Mucosa of stomach (tissue), 1 donor: ENCODE data around the gene MEGF8.

Source experiments
- H3K27me3 ChIP-seq: one replicate; pipeline ENCODE4 v1.7.0; 2013; ENCODE audit warnings: mild to moderate bottlenecking, low read length; ENCODE audit not compliant: control insufficient read depth, insufficient read depth
- H3K36me3 ChIP-seq: one replicate; pipeline ENCODE4 v1.7.0; 2013; ENCODE audit warnings: low read length; ENCODE audit not compliant: control insufficient read depth, insufficient read depth
- H3K4me1 ChIP-seq: one replicate; pipeline ENCODE4 v1.7.0; 2013; ENCODE audit warnings: mild to moderate bottlenecking, low read length; ENCODE audit not compliant: control insufficient read depth, insufficient read depth
- H3K4me3 ChIP-seq: one replicate; pipeline ENCODE4 v1.7.0; 2013; ENCODE audit warnings: low read length
- H3K9ac ChIP-seq: one replicate; pipeline ENCODE4 v1.7.0; 2013; ENCODE audit warnings: mild to moderate bottlenecking, low read length, moderate library complexity
- H3K9me3 ChIP-seq: one replicate; pipeline ENCODE4 v1.7.0; 2013; ENCODE audit warnings: mild to moderate bottlenecking, low read length, moderate library complexity; ENCODE audit not compliant: control insufficient read depth
- donor health status: Pancreatic carcinoma.

MEGF8 gene

DNA sequence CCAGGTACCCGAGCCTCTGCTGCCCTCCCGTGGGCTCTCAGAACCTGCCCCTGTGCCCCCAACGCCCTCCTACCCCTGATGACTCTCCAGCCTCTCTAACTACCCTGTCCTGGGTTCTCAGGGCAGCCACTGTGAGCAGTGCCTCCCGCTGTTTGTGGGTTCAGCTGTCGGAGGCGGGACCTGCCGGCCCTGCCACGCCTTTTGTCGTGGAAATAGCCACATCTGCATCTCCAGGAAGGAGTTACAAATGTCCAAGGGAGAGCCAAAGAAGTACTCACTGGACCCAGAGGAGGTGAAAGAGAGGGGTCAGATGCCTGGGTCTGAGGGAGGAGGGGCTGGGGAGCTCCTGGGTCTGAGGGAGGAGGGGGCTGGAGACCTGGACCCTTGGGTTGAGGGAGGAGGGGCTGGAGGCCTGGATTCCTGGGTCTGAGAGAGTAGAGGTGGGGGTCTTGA is 44.7 kb downstream of the MEGF8 start:
- Histone ChIP-seq H3K9me3 (no peaks in the 10 kb centered on the region), H3K4me3 (no peak overlapping the region), H3K4me1 (no peaks in the 10 kb centered on the region), H3K27me3 (no peaks in the 10 kb centered on the region), H3K9ac (no peak overlapping the region), H3K36me3 (no peaks in the 10 kb centered on the region)

DNA sequence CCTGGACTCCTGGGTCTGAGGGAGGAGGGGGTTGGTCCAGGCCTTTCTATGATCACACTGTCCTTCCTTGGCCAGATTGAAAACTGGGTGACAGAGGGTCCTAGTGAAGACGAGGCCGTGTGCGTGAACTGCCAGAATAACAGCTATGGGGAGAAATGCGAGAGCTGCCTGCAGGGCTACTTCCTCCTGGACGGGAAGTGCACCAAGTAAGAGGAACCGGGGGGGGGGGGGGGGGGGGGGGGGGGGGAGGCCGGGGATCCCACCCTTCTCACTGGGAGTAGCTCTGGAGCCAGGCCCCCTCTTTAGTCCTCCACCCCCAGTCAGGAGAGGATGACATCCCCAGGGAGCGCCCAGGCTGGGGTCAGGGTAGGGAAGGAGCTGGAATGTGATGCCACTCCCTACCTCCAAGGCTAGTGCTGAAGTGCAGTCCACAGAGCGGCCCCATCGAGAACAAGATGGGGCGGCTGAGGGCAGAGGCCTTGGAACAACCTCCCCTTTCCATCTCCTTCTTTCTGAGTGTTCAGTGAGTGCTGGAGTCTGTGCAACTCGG is 45.3 kb downstream of the MEGF8 start:
- Histone ChIP-seq H3K9me3 (no peaks in the 10 kb centered on the region), H3K4me3 (no peak overlapping the region), H3K36me3 (no peaks in the 10 kb centered on the region), H3K9ac (no peak overlapping the region), H3K27me3 (no peaks in the 10 kb centered on the region), H3K4me1 (no peaks in the 10 kb centered on the region)

DNA sequence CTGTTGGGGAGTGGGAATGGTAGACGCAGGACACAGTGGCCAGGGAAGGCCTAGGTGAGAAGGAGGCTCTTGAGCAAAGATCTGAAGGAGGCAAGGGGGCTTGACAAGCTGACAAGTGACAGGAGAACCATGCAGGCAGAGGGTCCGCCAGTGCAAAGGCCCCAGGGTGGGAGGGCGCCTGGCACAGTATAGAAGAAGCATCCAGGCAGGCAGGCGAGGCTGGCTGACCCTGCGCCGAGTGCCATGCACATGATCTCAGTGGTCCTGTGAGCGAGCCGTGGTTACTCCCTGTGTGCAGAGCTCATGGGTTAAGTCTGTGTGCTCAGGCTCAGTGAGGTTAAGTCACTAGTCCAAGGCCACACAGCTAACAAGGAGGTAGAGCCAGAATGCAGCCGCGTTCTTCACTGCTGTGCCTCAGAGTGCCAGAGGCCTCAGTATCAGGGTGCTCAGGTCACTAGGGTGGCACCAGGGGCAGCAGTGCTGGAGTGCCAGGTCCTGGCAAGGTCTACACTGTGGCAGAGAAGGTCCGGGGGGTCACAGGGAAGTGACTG is 49.5 kb downstream of the MEGF8 start:
- H3K9ac ChIP-seq, result no peak overlapping the region
- H3K27me3 ChIP-seq, result no peaks in the 10 kb centered on the region
- no peaks in the 10 kb centered on the region for H3K36me3 ChIP-seq
- no peaks in the 10 kb centered on the region for H3K4me1 ChIP-seq
- no peaks in the 10 kb centered on the region for H3K9me3 ChIP-seq
- no peak overlapping the region for H3K4me3 ChIP-seq

DNA sequence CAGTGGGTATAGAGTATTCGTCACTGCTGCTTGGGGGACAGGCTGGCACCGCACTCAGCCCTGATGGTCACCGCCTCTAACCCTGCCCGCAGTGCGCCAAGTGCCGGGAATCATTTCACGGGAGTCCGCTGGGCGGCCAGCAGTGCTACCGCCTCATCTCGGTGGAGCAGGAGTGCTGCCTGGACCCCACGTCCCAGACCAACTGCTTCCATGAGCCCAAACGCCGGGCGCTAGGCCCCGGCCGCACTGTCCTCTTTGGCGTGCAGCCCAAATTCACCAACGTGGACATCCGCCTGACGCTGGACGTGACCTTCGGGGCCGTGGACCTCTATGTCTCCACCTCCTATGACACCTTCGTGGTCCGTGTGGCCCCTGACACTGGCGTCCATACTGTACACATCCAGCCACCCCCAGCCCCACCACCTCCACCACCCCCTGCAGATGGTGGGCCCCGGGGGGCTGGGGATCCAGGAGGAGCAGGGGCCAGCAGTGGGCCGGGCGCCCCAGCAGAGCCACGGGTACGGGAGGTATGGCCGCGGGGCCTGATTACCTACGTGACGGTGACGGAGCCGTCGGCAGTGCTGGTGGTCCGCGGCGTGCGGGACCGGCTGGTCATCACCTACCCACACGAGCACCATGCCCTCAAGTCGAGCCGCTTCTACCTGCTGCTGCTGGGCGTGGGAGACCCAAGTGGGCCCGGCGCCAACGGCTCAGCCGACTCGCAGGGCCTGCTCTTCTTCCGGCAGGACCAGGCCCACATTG is 50.2 kb downstream of the MEGF8 start:
- Histone ChIP-seq H3K4me1 (no peaks in the 10 kb centered on the region), H3K36me3 (no peaks in the 10 kb centered on the region), H3K9ac (no peak overlapping the region), H3K4me3 (no peak overlapping the region), H3K9me3 (no peaks in the 10 kb centered on the region), H3K27me3 (peaks cover 1% of the 10 kb centered on the region)

DNA sequence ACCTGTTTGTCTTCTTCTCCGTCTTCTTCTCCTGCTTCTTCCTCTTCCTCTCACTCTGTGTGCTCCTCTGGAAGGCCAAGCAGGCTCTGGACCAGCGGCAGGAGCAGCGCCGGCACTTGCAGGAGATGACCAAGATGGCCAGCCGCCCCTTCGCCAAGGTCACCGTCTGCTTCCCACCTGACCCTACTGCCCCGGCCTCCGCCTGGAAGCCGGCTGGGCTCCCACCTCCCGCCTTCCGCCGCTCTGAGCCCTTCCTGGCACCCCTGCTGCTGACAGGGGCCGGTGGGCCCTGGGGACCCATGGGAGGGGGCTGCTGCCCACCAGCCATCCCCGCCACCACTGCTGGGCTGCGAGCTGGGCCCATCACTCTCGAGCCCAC is 50.7 kb downstream of the MEGF8 start:
- no peaks in the 10 kb centered on the region for H3K36me3 ChIP-seq
- peaks cover 4% of the 10 kb centered on the region for H3K27me3 ChIP-seq
- no peak overlapping the region for H3K4me3 ChIP-seq
- H3K4me1 ChIP-seq, result no peaks in the 10 kb centered on the region
- H3K9me3 ChIP-seq, result no peaks in the 10 kb centered on the region
- H3K9ac ChIP-seq, result no peak overlapping the region

- H3K27me3 ChIP-seq, result peaks cover 7% of the 10 kb centered on the region
- no peaks in the 10 kb centered on the region for H3K4me1 ChIP-seq
- H3K9me3 ChIP-seq, result no peaks in the 10 kb centered on the region
- no peak overlapping the region for H3K4me3 ChIP-seq
- H3K36me3 ChIP-seq, result no peaks in the 10 kb centered on the region
- H3K9ac ChIP-seq, result no peak overlapping the region
These were observed 53.1 kb downstream of the MEGF8 start for GRCh38 chr19:42378225-42379215.

GRCh38 chr19:42380155-42380554 is 54.7 kb downstream of the MEGF8 start:
- Histone ChIP-seq H3K4me3 (no peak overlapping the region), H3K9ac (no peak overlapping the region), H3K36me3 (no peaks in the 10 kb centered on the region), H3K27me3 (peaks cover 7% of the 10 kb centered on the region), H3K9me3 (no peaks in the 10 kb centered on the region), H3K4me1 (no peaks in the 10 kb centered on the region)

- Histone ChIP-seq H3K36me3 (no peaks in the 10 kb centered on the region), H3K9ac (peak overlapping the region; percentile 52), H3K27me3 (peaks cover 35% of the 10 kb centered on the region), H3K4me3 (peak overlapping the region; percentile 19), H3K4me1 (peaks cover 8% of the 10 kb centered on the region), H3K9me3 (no peaks in the 10 kb centered on the region)
These were observed 61.7 kb downstream of the MEGF8 start for GRCh38 chr19:42386974-42387707.

GRCh38 chr19:42388851-42389489 is 63.5 kb downstream of the MEGF8 start:
- Histone ChIP-seq H3K4me3 (no peak overlapping the region), H3K27me3 (peaks cover 35% of the 10 kb centered on the region), H3K36me3 (no peaks in the 10 kb centered on the region), H3K9me3 (no peaks in the 10 kb centered on the region), H3K4me1 (peaks cover 8% of the 10 kb centered on the region), H3K9ac (no peak overlapping the region)

DNA sequence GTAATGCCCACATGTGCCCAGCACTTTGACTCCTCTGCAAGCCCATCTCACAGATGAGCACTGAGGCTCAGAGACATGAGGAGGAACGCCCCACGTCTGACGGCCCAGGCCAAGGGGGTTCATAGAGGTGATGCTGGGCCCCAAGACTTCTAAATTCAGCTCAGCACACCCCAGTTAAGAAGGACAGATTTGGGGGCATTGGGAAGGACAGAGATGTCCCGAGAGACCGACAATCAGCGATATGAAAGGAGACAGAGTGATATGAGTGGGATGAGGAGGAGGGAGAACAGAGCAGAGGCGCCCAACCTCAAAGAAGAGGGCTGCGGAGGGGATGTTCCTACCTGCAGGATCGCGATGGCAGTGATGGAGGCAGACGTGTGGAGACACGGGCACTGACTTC is 64.5 kb downstream of the MEGF8 start, which contains the start of gene CNFN:
TSS of gene CNFN (minus strand) at position 399 of the 400 bp plus-strand sequence. CDS start 1,260 bp downstream, outside the sequence.
- H3K4me1 ChIP-seq, result peaks cover 8% of the 10 kb centered on the region
- peaks cover 35% of the 10 kb centered on the region for H3K27me3 ChIP-seq
- H3K9ac ChIP-seq, result no peak within 1 kb of the TSS
- no peak within 1 kb of the TSS for H3K4me3 ChIP-seq
- no peaks in the 10 kb centered on the region for H3K36me3 ChIP-seq
- H3K9me3 ChIP-seq, result no peaks in the 10 kb centered on the region

DNA sequence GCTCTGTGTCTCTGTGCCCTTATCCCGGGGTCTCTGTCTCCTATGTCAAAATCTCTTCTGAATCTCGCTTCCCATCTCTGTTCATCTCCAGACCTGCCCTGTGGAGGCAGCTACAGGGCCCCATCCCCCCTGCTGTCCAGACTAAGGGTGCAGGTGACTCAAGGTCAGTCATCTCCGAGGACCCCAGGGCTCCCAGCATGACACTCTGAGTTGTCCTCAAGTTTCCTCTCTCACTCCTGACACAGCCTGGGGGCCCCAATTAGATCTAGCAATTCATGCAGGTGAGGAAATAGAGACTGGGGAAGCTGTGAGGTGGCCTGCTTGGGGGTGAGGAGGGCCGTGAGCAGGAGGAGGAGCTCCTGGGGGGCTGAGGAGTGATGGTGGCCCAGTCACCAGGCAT is 66.7 kb downstream of the MEGF8 start:
- no peak overlapping the region for H3K9ac ChIP-seq
- no peaks in the 10 kb centered on the region for H3K9me3 ChIP-seq
- H3K27me3 ChIP-seq, result peaks cover 29% of the 10 kb centered on the region
- no peak overlapping the region for H3K4me3 ChIP-seq
- H3K36me3 ChIP-seq, result no peaks in the 10 kb centered on the region
- peaks cover 6% of the 10 kb centered on the region for H3K4me1 ChIP-seq
